GM12878 (cell line): ENCODE measurements around the gene STK4.

Experiments
- EP300 ChIP-seq, 2 experiments: fragments of 150-350 bp in 1 of 2; IDR thresholded peaks; 2 replicates each; pipeline ENCODE4 v1.6.1; 2011 to 2012; ENCODE audit warnings: low read depth in 2 of 2, low read length in 2 of 2, borderline replicate concordance in 1 of 2, improper control_type of control experiment in 1 of 2, inconsistent platforms in 1 of 2; ENCODE audit not compliant: control insufficient read depth in 1 of 2
- HDAC2 ChIP-seq: fragments of 200-600 bp; sonication (generic); IDR thresholded peaks from 2 replicates; pipeline ENCODE4 v1.6.1; 2017
- SRF ChIP-seq, 2 experiments: IDR thresholded peaks; 2 replicates each; pipeline ENCODE4 v1.6.1; 2011; ENCODE audit warnings: low read depth in 2 of 2, low read length in 2 of 2, mild to moderate bottlenecking in 1 of 2, moderate library complexity in 1 of 2
- TF ChIP-seq, protein P1 (sequence below), 3 experiments: IDR thresholded peaks in 2 of 3; conservative IDR thresholded peaks in 1 of 3; 2 replicates each; pipeline ENCODE4 v1.5.1; 2011; ENCODE audit warnings: low read depth in 3 of 3, low read length in 3 of 3, mild to moderate bottlenecking in 3 of 3, control low read depth in 2 of 3, moderate library complexity in 2 of 3, inconsistent platforms in 1 of 3, mixed read lengths in 1 of 3; ENCODE audit not compliant: control insufficient read depth in 2 of 3, insufficient read depth in 1 of 3; ENCODE audit errors: extremely low read depth in 1 of 3

GRCh38 chr20:45090481-45090880, 124.2 kb downstream of the STK4 start:
- TF ChIP-seq, protein P1, sequence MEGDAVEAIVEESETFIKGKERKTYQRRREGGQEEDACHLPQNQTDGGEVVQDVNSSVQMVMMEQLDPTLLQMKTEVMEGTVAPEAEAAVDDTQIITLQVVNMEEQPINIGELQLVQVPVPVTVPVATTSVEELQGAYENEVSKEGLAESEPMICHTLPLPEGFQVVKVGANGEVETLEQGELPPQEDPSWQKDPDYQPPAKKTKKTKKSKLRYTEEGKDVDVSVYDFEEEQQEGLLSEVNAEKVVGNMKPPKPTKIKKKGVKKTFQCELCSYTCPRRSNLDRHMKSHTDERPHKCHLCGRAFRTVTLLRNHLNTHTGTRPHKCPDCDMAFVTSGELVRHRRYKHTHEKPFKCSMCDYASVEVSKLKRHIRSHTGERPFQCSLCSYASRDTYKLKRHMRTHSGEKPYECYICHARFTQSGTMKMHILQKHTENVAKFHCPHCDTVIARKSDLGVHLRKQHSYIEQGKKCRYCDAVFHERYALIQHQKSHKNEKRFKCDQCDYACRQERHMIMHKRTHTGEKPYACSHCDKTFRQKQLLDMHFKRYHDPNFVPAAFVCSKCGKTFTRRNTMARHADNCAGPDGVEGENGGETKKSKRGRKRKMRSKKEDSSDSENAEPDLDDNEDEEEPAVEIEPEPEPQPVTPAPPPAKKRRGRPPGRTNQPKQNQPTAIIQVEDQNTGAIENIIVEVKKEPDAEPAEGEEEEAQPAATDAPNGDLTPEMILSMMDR (IDR thresholded peaks at IDR 0.05 in 2 of 3, conservative IDR thresholded peaks at IDR 0.05 in 1 of 3; ENCODE audit: control insufficient read depth in 2 of 3, extremely low read depth in 1 of 3, insufficient read depth in 1 of 3, low read depth in 3 of 3, low read length in 3 of 3), result no peak
- TF ChIP-seq HDAC2 (no peak), EP300 (IDR thresholded peaks at IDR 0.05; ENCODE audit: borderline replicate concordance in 1 of 2, control insufficient read depth in 1 of 2, low read depth in 2 of 2, low read length in 2 of 2) (no peak), SRF (IDR thresholded peaks at IDR 0.05; ENCODE audit: low read depth in 2 of 2, low read length in 2 of 2) (no peak)
